Neural progenitor cell (in vitro differentiated cells): Measurements from ENCODE around the gene TMEM198. TPM values are rescaled to one million over a fixed set of nuclear protein-coding genes. Genes with fewer than 3 reads are reported as not detected.

Experiments used
- DNase-seq: peaks from one replicate; pipeline ENCODE4 v3.0.0-alpha.2; 2016; ENCODE audit warnings: low spot score
- H2AFZ ChIP-seq: fragments of 200-600 bp; sonication (generic); replicated peaks from 2 replicates; pipeline ENCODE4 v1.6.1; 2016; ENCODE audit warnings: antibody characterized with exemption
- H3F3A ChIP-seq: fragments of 200-600 bp; sonication (generic); 2 replicates; pipeline ENCODE4 v1.6.1; 2016; ENCODE audit warnings: antibody characterized with exemption, low read depth
- H3K27ac ChIP-seq: fragments of 200-600 bp; sonication (generic); 2 replicates; pipeline ENCODE4 v1.5.1; 2016; ENCODE audit warnings: mild to moderate bottlenecking
- H3K27me3 ChIP-seq: fragments of 200-600 bp; sonication (generic); 2 replicates; pipeline ENCODE4 v1.6.1; 2016; ENCODE audit warnings: mild to moderate bottlenecking, moderate library complexity
- H3K36me3 ChIP-seq: fragments of 200-600 bp; sonication (generic); 2 replicates; pipeline ENCODE4 v1.5.1; 2016
- H3K4me1 ChIP-seq: fragments of 200-600 bp; sonication (generic); 2 replicates; pipeline ENCODE4 v1.6.1; 2016; ENCODE audit warnings: mixed run types
- H3K4me2 ChIP-seq: fragments of 200-600 bp; sonication (generic); 2 replicates; pipeline ENCODE4 v1.6.1; 2016
- H3K4me3 ChIP-seq: fragments of 200-600 bp; sonication (generic); 2 replicates; pipeline ENCODE4 v1.5.1; 2016
- H3K79me2 ChIP-seq: fragments of 200-600 bp; sonication (generic); 2 replicates; pipeline ENCODE4 v1.6.1; 2016; ENCODE audit warnings: low read depth
- H3K9ac ChIP-seq: fragments of 200-600 bp; sonication (generic); 2 replicates; pipeline ENCODE4 v1.6.1; 2016
- H3K9me3 ChIP-seq: fragments of 200-600 bp; sonication (generic); 2 replicates; pipeline ENCODE4 v1.5.1; 2016; ENCODE audit warnings: low read depth
- H4K20me1 ChIP-seq: fragments of 200-600 bp; sonication (generic); 2 replicates; pipeline ENCODE4 v1.6.1; 2016; ENCODE audit warnings: low read depth
- H3K27ac Mint-ChIP-seq: 3 replicates; pipeline ENCODE4 v1.8.0; 2021; ENCODE audit warnings: mixed read lengths
- H3K27me3 Mint-ChIP-seq: 2 replicates; pipeline ENCODE4 v1.8.0; 2022; ENCODE audit warnings: low read depth, mild to moderate bottlenecking, inconsistent platforms, moderate library complexity, mixed read lengths; ENCODE audit not compliant: insufficient read depth
- H3K36me3 Mint-ChIP-seq: 3 replicates; pipeline ENCODE4 v1.8.0; 2021; ENCODE audit warnings: mixed read lengths
- H3K4me1 Mint-ChIP-seq: 3 replicates; pipeline ENCODE4 v1.8.0; 2021; ENCODE audit warnings: mixed read lengths
- H3K4me3 Mint-ChIP-seq: 3 replicates; pipeline ENCODE4 v1.8.0; 2021; ENCODE audit warnings: mild to moderate bottlenecking, moderate library complexity, mixed read lengths
- H3K9me3 Mint-ChIP-seq: 3 replicates; pipeline ENCODE4 v1.8.0; 2020; ENCODE audit warnings: mixed read lengths
- EZH2 ChIP-seq: fragments of 200-600 bp; sonication (generic); IDR thresholded peaks from 2 replicates; pipeline ENCODE4 v1.6.1; 2017; ENCODE audit warnings: antibody characterized with exemption, mild to moderate bottlenecking, moderate library complexity
- EZH2phosphoT487 ChIP-seq: fragments of 200-600 bp; sonication (generic); IDR thresholded peaks from 2 replicates; pipeline ENCODE4 v1.6.1; 2017; ENCODE audit warnings: antibody characterized with exemption
- total RNA-seq: library from RNA; depleted of rRNA; stranded (reverse); fragments of >200 nt; gene quantifications from 2 replicates; pipeline ENCODE4 v1.2.3, GENCODE V29; 2015; ENCODE audit warnings: low replicate concordance
- TF ChIP-seq, protein P1 (sequence below): fragments of 200-600 bp; sonication (generic); IDR thresholded peaks from 2 replicates; pipeline ENCODE4 v1.5.1; 2017; ENCODE audit warnings: antibody characterized with exemption, mild to moderate bottlenecking

The TMEM198 gene
- total RNA-seq, 1 donor from 2014 or later, result 0.79 TPM

DNA sequence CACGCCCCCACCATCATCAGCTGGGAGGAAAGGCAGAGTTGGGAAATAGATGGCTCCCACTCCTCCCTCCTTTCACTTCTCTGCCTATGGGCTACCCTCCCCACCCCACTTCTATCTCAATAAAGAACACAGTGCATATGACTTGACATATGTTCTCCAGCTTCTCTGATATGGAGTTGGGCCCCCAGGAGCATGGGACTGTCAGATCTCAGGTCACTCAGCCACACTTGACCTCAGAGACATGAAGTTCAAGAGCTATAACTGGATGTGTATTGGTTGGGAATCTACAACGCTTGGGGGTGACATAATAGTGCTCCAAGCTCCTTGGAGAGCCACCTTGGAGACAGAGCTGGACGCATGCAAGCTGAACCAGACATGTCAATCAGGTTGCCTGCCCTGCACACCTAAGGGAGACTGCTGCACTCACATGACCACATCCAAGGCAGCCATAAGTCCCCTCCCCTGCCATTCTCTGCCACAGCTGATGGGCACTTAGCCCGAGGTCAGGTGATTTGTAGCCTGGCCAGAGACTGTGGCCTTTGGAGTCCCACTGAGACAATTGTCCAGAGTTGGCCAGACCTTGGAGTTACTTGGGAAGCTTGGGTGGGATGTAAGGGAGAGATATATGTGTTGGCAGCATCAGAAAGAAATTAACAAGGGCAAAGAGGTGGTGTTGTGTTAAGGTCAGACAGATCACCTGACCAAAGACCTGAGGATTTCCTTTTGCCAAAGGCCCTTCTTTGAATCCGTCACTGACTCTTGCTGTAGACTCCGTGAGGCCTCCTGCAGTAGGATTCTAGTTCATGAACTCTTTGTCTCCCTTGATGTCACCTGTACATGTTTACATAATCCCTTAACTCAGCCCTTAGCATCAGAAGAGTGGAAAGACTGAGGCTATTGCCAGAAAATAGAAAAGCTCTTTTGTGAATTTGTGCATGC is 32.0 kb downstream of the TMEM198 start:
- no peak for DNase-seq
- no peak overlapping the region for H3K9ac ChIP-seq
- H3K36me3 ChIP-seq, result no peaks in the 10 kb centered on the region
- no peaks in the 10 kb centered on the region for H3K9me3 ChIP-seq
- H3K4me2 ChIP-seq, result peak overlapping the region; percentile 80
- H3F3A ChIP-seq, result peaks cover 50% of the 10 kb centered on the region
- Mint-ChIP-seq H3K27me3 (peaks cover 13% of the 10 kb centered on the region), H3K9me3 (no peaks in the 10 kb centered on the region), H3K36me3 (no peaks in the 10 kb centered on the region), H3K27ac (peak overlapping the region; percentile 74), H3K4me3 (peak overlapping the region; percentile 62), H3K4me1 (peaks cover 56% of the 10 kb centered on the region)
- no peak for TF ChIP-seq EZH2
- TF ChIP-seq, protein P1, sequence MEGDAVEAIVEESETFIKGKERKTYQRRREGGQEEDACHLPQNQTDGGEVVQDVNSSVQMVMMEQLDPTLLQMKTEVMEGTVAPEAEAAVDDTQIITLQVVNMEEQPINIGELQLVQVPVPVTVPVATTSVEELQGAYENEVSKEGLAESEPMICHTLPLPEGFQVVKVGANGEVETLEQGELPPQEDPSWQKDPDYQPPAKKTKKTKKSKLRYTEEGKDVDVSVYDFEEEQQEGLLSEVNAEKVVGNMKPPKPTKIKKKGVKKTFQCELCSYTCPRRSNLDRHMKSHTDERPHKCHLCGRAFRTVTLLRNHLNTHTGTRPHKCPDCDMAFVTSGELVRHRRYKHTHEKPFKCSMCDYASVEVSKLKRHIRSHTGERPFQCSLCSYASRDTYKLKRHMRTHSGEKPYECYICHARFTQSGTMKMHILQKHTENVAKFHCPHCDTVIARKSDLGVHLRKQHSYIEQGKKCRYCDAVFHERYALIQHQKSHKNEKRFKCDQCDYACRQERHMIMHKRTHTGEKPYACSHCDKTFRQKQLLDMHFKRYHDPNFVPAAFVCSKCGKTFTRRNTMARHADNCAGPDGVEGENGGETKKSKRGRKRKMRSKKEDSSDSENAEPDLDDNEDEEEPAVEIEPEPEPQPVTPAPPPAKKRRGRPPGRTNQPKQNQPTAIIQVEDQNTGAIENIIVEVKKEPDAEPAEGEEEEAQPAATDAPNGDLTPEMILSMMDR, result no peak
- H3K79me2 ChIP-seq, result no peaks in the 10 kb centered on the region
- H3K4me3 ChIP-seq, result no peak overlapping the region
- no peaks in the 10 kb centered on the region for H4K20me1 ChIP-seq
- no peaks in the 10 kb centered on the region for H3K27me3 ChIP-seq
- H3K27ac ChIP-seq, result no peak overlapping the region
- peaks cover 39% of the 10 kb centered on the region for H3K4me1 ChIP-seq
- H2AFZ ChIP-seq, result no peak overlapping the region

DNA sequence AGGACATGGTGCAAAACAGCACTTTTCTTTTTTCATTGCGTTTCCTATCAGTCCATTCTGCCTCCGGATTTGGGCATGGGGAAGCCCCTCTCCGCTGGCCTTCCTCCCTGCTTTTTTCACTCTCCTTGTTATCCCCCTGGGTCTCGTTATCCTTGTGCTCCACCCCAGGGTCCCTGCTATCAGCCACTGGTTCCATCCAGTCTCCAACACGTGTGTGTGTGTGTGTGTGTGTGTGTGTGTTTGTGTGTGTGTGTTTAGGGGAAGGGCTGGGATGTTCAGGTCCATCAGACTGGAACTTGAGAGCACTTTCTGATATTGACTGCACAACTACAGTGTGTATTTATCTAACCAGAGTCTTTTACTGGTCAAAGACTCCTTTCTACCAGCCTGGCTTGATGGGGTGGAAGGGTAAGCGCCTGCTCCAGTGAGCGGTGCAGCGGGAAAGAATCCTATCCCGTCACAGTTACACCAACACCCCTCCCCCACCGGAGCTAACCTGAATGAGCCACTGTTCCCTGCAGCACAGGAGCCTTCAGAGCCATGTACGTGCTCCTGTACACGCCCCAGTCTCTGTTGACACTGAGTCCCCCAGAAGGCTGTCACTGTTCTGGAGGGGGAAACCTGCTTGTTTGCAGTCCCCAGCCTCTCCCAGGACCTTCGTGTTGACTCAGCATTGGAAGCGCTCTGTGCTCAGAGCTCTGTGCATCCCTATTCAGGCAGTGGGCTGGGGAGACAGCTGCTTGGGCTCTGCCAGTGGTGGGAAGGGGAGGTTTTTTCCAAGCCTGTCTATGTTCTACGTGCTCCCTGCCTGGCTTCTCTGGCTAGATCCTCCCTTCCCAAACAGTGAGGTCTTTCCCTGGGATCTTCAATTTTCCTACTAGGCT is 32.9 kb downstream of the TMEM198 start:
- peaks cover 54% of the 10 kb centered on the region for H3K4me1 Mint-ChIP-seq
- no peaks in the 10 kb centered on the region for H3K36me3 Mint-ChIP-seq
- Histone ChIP-seq H3K27ac (peak overlapping the region; percentile 54), H3K36me3 (no peaks in the 10 kb centered on the region), H3K4me1 (peaks cover 39% of the 10 kb centered on the region), H3K9me3 (no peaks in the 10 kb centered on the region), H3K27me3 (no peaks in the 10 kb centered on the region), H4K20me1 (no peaks in the 10 kb centered on the region), H3F3A (peaks cover 45% of the 10 kb centered on the region), H2AFZ (peak overlapping the region; percentile 87), H3K4me2 (peak overlapping the region; percentile 80), H3K9ac (no peak overlapping the region), H3K79me2 (no peaks in the 10 kb centered on the region), H3K4me3 (peak overlapping the region; percentile 24)
- peak; percentile 76 for DNase-seq
- H3K9me3 Mint-ChIP-seq, result no peaks in the 10 kb centered on the region
- TF ChIP-seq EZH2 (no peak), EZH2phosphoT487 (no peak)
- TF ChIP-seq, protein P1, result no peak
- H3K27me3 Mint-ChIP-seq, result peaks cover 12% of the 10 kb centered on the region
- H3K4me3 Mint-ChIP-seq, result peak overlapping the region; percentile 62
- peak overlapping the region; percentile 89 for H3K27ac Mint-ChIP-seq

DNA sequence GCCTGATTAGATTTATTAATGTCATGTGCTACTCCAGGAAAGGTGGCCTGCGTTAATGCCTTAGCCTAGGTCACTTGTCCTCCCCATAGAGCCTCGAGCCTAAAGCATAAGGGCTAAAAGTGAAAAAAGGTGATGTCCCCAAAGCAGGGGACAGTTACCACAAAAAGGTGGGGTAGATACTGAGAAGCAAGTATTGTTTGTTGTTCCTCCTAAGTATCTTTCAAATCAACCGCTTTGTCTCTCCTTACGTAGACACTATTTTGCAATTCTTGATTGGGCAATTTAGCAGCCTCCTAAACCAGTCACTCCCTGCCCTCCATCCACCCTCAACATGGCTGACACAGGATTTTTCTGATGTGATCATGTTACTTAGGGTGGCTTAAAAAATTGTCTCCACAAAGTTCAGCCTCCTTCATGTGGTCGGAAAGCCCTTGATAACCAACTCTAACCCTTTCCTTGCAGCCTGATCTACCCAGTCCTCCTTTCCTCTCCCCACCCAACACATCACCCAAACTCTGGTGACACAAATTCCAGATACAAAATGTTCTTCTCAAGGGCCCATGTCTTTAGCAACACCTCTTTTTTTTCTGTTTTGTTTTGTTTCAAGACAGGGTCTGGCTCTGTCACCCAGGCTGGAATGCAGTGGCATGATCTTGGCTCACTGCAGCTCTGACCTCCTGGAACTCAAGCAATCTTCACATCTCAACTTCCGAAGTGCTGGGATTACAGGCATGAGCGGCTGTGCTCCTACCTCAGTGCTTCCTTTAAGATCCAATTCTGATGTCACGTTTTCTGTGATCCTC is 35.2 kb downstream of the TMEM198 start:
- peaks cover 7% of the 10 kb centered on the region for H3K27me3 Mint-ChIP-seq
- no peak overlapping the region for H3K9ac ChIP-seq
- no peak overlapping the region for H3K27ac ChIP-seq
- peaks cover 47% of the 10 kb centered on the region for H3K4me1 Mint-ChIP-seq
- peaks cover 39% of the 10 kb centered on the region for H3K4me1 ChIP-seq
- no peaks in the 10 kb centered on the region for H3K27me3 ChIP-seq
- no peaks in the 10 kb centered on the region for H3K36me3 Mint-ChIP-seq
- no peaks in the 10 kb centered on the region for H3K79me2 ChIP-seq
- H3K36me3 ChIP-seq, result no peaks in the 10 kb centered on the region
- H3K9me3 Mint-ChIP-seq, result no peaks in the 10 kb centered on the region
- peak overlapping the region; percentile 1 for H3K4me3 Mint-ChIP-seq
- H3K4me3 ChIP-seq, result no peak overlapping the region
- peak overlapping the region; percentile 67 for H3K27ac Mint-ChIP-seq
- TF ChIP-seq, protein P1, result no peak
- TF ChIP-seq EZH2phosphoT487 (no peak), EZH2 (no peak)
- no peak for DNase-seq
- H4K20me1 ChIP-seq, result no peaks in the 10 kb centered on the region
- peak overlapping the region; percentile 22 for H3K4me2 ChIP-seq
- peaks cover 32% of the 10 kb centered on the region for H3F3A ChIP-seq
- no peaks in the 10 kb centered on the region for H3K9me3 ChIP-seq
- H2AFZ ChIP-seq, result no peak overlapping the region
